OCI-LY7 (cell line): ENCODE measurements around the gene TFEB. TPM values are rescaled to one million over a fixed set of nuclear protein-coding genes. Genes with fewer than 3 reads are reported as not detected.

Source experiments
- BruUV-seq: library from RNA; stranded (reverse); fragments of 400-500 nt; replicated peaks from 2 replicates; lab custom pipeline; 2021; lab: Mats Ljungman, UMichigan
- CTCF ChIA-PET: fragments of 300-600 bp; sonication (Branson Sonifier 250); formaldehyde crosslinking; loops from one replicate; lab custom pipeline; 2022; ENCODE audit warnings: antibody characterized with exemption; ENCODE audit not compliant: unreplicated experiment; lab: Charles Lee
- POLR2A ChIA-PET: fragments of 300-600 bp; sonication (Branson Sonifier 250); formaldehyde crosslinking; loops from one replicate; lab custom pipeline; 2022; ENCODE audit warnings: antibody characterized with exemption; lab: Charles Lee
- DNase-seq: peaks from one replicate; pipeline ENCODE4 v3.0.0-alpha.2; 2015; ENCODE audit warnings: low spot score
- H2AFZ ChIP-seq: fragments of 200-600 bp; sonication (generic), shearing (Covaris generic); 2 replicates; pipeline ENCODE4 v1.6.1; 2014; ENCODE audit warnings: mild to moderate bottlenecking, antibody characterized with exemption, low read length, moderate library complexity
- H3K27ac ChIP-seq: fragments of 200-600 bp; sonication (generic); 2 replicates; pipeline ENCODE4 v1.5.1; 2014; ENCODE audit warnings: mixed run types, low read depth, mild to moderate bottlenecking, moderate library complexity, low read length, inconsistent platforms; ENCODE audit not compliant: poor library complexity, severe bottlenecking
- H3K36me3 ChIP-seq: fragments of 200-600 bp; sonication (generic); 2 replicates; pipeline ENCODE4 v1.6.1; 2014; ENCODE audit warnings: mild to moderate bottlenecking, antibody characterized with exemption, low read length, moderate library complexity, mixed read lengths; ENCODE audit not compliant: insufficient read depth
- H3K4me1 ChIP-seq: fragments of 200-600 bp; sonication (generic); 2 replicates; pipeline ENCODE4 v1.5.1; 2014; ENCODE audit warnings: mild to moderate bottlenecking, low read length; ENCODE audit not compliant: insufficient read depth, poor library complexity, severe bottlenecking
- H3K4me2 ChIP-seq: fragments of 200-600 bp; sonication (generic); 2 replicates; pipeline ENCODE4 v1.6.1; 2014; ENCODE audit warnings: mild to moderate bottlenecking, low read length
- H3K4me3 ChIP-seq: fragments of 200-600 bp; sonication (generic); 2 replicates; pipeline ENCODE4 v1.5.1; 2014; ENCODE audit warnings: mild to moderate bottlenecking, low read depth, low read length; ENCODE audit not compliant: poor library complexity, severe bottlenecking
- H3K79me2 ChIP-seq: fragments of 200-600 bp; sonication (generic); 2 replicates; pipeline ENCODE4 v1.6.1; 2016; ENCODE audit warnings: low read depth, mild to moderate bottlenecking, low read length, moderate library complexity, mixed read lengths; ENCODE audit not compliant: insufficient read depth
- H3K9me2 ChIP-seq: fragments of 200-600 bp; sonication (generic); 2 replicates; pipeline ENCODE4 v1.6.1; 2016; ENCODE audit warnings: mild to moderate bottlenecking, low read length, mixed read lengths; ENCODE audit not compliant: insufficient read depth
- H3K9me3 ChIP-seq: fragments of 200-600 bp; sonication (generic); 2 replicates; pipeline ENCODE4 v1.6.1; 2014; ENCODE audit warnings: mild to moderate bottlenecking, mixed run types, low read length, mixed read lengths
- H4K20me1 ChIP-seq: fragments of 200-600 bp; sonication (generic); 2 replicates; pipeline ENCODE4 v1.6.1; 2014; ENCODE audit warnings: mild to moderate bottlenecking, antibody characterized with exemption, low read length, moderate library complexity, mixed read lengths; ENCODE audit not compliant: insufficient read depth
- CTCF ChIP-seq: fragments of 200-600 bp; sonication (generic); conservative IDR thresholded peaks from 2 replicates; pipeline ENCODE4 v1.5.1; 2014; ENCODE audit warnings: mild to moderate bottlenecking, antibody characterized with exemption, low read length, moderate library complexity, mixed read lengths
- EZH2phosphoT487 ChIP-seq: fragments of 200-600 bp; sonication (generic); IDR thresholded peaks from 2 replicates; pipeline ENCODE4 v1.6.1; 2018; ENCODE audit warnings: low read depth, borderline replicate concordance, mild to moderate bottlenecking, mixed run types, antibody characterized with exemption, low read length, moderate library complexity, mixed read lengths
- intact Hi-C: fragments of 100-400 bp; cut with micrococcal nuclease; formaldehyde crosslinking; loops from one replicate; pipeline ENCODE4 v1.10.0; 2022; ENCODE audit not compliant: unreplicated experiment
- total RNA-seq, 2 experiments: library from RNA; depleted of rRNA in 1 of 2; stranded (reverse); fragments of >200 nt in 1 of 2; shearing (Covaris generic) in 1 of 2; gene quantifications; 2 replicates each; pipeline ENCODE4 v1.2.3, GENCODE V29; 2014 to 2022

The TFEB gene
- total RNA-seq, 2 experiments from 2014 or later: 36.8 to 60.0 TPM

- no TSS peak for BruUV-seq
- H2AFZ ChIP-seq: no peak overlapping the region
- H4K20me1 ChIP-seq: no peaks in the 10 kb centered on the region
- no peaks in the 10 kb centered on the region for H3K9me3 ChIP-seq
- no peaks in the 10 kb centered on the region for H3K4me1 ChIP-seq
- H3K36me3 ChIP-seq: peaks cover 56% of the 10 kb centered on the region
- no peaks in the 10 kb centered on the region for H3K9me2 ChIP-seq
- TF ChIP-seq EZH2phosphoT487 (no peak), CTCF (no peak)
- H3K79me2 ChIP-seq: no peaks in the 10 kb centered on the region
- no peak for DNase-seq
- POLR2A ChIA-PET: interaction anchor here (0.6 kb wide), 2 partner anchors 89 to 98 kb away, joined by 3 read pairs; no protein-coding TSS in a partner anchor
- intact Hi-C loops: no loop called here
- H3K4me2 ChIP-seq: no peak overlapping the region
- H3K4me3 ChIP-seq: no peak overlapping the region
- H3K27ac ChIP-seq: no peak overlapping the region
- CTCF ChIA-PET: no interaction called here
These were observed 43.2 kb downstream of the TFEB start for GRCh38 chr6:41692080-41692675.

- ChIA-PET CTCF (no interaction called here), POLR2A (interaction anchor here (0.6 to 2.0 kb wide), 3 partner anchors 13 to 99 kb away, joined by 3 to 5 read pairs (median 3); no protein-coding TSS in a partner anchor)
- intact Hi-C loops: no loop called here
- Histone ChIP-seq H3K9me2 (no peaks in the 10 kb centered on the region), H3K4me2 (no peak overlapping the region), H3K4me1 (no peaks in the 10 kb centered on the region), H3K36me3 (peaks cover 56% of the 10 kb centered on the region), H3K9me3 (no peaks in the 10 kb centered on the region), H3K27ac (no peak overlapping the region), H3K79me2 (no peaks in the 10 kb centered on the region), H4K20me1 (no peaks in the 10 kb centered on the region), H3K4me3 (no peak overlapping the region), H2AFZ (no peak overlapping the region)
- no TSS peak for BruUV-seq
- DNase-seq: no peak
- TF ChIP-seq EZH2phosphoT487: no peak
- TF ChIP-seq CTCF: no peak
These were observed 43.9 kb downstream of the TFEB start for GRCh38 chr6:41691426-41692079.
